ENCODE measurements around the gene OSBPL1A.

The OSBPL1A gene

DNA sequence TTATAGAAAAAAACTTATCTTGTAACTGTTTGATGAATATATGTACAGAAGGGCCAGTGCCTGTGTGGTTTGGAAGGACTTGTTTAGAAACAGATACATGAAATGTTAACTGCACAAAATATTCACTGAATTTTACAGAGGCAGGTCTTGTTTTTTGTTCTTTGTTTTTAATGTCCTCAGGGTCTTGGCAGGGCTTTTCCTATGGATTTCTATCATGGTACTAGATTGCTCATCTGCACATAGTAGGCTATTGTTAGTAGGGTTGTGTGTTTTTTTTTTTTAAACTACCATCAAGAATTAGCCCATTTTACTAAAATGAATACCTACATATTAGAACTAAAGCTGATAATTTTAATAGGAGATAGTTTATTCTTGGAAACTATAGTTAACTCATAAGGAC lies 255.2 kb downstream of the OSBPL1A start:
- DNase-seq = no peak
- Mint-ChIP-seq H3K36me3 (ENCODE audit: insufficient read depth) (peaks cover 4% of the 10 kb centered on the region), H3K27ac (no peak overlapping the region), H3K4me3 (no peak overlapping the region), H3K9me3 (no peaks in the 10 kb centered on the region), H3K4me1 (ENCODE audit: low read depth in 2 of 2) (peaks cover 12 to 20% of the 10 kb centered on the region in 2 donors), H3K27me3 (peaks cover 49 to 51% of the 10 kb centered on the region in 2 donors)
- no peak for ATAC-seq (replicated peaks)

GRCh38 chr18:24140697-24141096 lies 256.9 kb downstream of the OSBPL1A start:
- peaks cover 37 to 43% of the 10 kb centered on the region in 2 donors for H3K27me3 Mint-ChIP-seq
- no peak overlapping the region for H3K27ac Mint-ChIP-seq
- H3K4me3 Mint-ChIP-seq = no peak overlapping the region
- H3K4me1 Mint-ChIP-seq (ENCODE audit: low read depth in 2 of 2) = peaks cover 19 to 30% of the 10 kb centered on the region in 2 donors
- ATAC-seq (replicated peaks) = no peak
- H3K36me3 Mint-ChIP-seq (ENCODE audit: insufficient read depth) = peaks cover 4% of the 10 kb centered on the region
- no peaks in the 10 kb centered on the region for H3K9me3 Mint-ChIP-seq
- no peak for DNase-seq

DNA sequence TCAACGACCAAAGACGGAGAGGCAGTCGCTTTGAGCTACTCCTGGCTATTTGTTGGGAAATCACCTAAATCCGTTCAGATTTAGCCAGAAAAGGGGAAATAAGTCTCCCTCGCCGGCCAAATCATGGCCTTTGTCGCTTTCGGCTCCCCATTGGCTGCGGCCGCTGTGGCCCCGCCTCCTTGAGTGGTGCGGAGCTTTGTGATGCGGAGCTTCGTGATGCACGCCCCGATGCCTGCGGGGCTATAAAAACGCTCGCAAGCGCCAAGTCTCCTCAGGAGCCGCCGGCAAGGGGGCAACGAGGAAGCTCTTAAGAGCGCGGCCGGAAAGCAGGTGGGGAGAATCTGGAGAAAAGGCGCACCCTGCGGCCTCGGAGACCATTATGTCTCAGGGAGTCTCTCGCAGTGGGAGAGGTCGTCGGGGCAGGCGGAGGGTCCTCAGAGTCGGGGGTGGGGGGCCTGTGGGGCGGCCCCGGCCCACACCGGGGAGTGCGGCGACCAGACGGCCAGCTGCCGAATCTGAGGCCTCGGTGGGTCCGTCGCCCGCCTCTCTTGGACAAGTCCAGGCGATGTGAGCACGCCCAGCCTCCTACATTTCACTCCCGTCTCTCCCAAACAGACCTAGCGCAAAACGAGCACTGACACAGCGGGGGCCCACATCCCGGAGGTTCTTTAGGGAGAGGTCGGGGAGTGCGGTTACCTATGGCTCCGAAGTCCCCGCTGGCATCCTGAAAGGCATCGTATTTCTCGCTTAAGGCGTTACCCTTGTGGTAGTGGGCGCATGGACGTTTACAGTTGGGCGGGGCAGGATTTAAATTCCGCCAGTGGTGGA lies 258.6 kb downstream of the OSBPL1A start, which contains the start of gene CABYR:
CABYR (plus strand) TSS at position 274 of the 828 bp plus-strand sequence. CDS start 4,053 bp downstream, outside the sequence.
- Mint-ChIP-seq H3K36me3 (ENCODE audit: insufficient read depth) (peaks cover 20% of the 10 kb centered on the region), H3K4me1 (ENCODE audit: low read depth in 2 of 2) (peaks cover 19 to 30% of the 10 kb centered on the region in 2 donors), H3K9me3 (no peaks in the 10 kb centered on the region), H3K4me3 (peak within 1 kb of the TSS; percentile 93 to 94), H3K27ac (peak within 1 kb of the TSS; percentile 73 to 92), H3K27me3 (peaks cover 22 to 27% of the 10 kb centered on the region in 2 donors)
- ATAC-seq (replicated peaks) = peak; percentile 93
- DNase-seq = peak; percentile 58 to 64 (median 60)

DNA sequence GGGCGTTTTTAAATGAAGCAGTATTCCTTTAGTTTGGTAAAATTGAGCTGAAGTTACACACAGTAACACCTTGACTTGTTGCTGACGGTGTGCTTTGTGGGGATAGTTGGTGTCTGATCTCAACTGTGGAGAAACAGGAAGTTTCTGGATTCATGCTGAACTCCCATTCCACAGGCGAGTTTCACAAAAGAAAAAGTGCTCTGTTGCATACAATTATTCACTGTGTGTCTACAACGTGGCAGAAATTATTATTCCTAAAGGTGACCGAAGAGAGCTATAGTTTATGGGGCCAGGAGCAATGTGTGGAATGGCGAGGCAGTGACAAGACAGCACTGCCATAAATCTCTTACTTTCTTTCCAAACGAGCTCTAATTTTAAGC lies 259.2 kb downstream of the OSBPL1A start:
- Mint-ChIP-seq H3K36me3 (ENCODE audit: insufficient read depth) (peaks cover 26% of the 10 kb centered on the region), H3K4me1 (ENCODE audit: low read depth in 2 of 2) (peaks cover 19 to 30% of the 10 kb centered on the region in 2 donors), H3K27ac (peak overlapping the region; percentile 73 to 92), H3K27me3 (peaks cover 18 to 25% of the 10 kb centered on the region in 2 donors), H3K9me3 (no peaks in the 10 kb centered on the region), H3K4me3 (peak overlapping the region; percentile 93 to 94)
- no peak for DNase-seq
- ATAC-seq (replicated peaks) = no peak

GRCh38 chr18:24136967-24137373 lies 260.7 kb downstream of the OSBPL1A start:
- Mint-ChIP-seq H3K36me3 (ENCODE audit: insufficient read depth) (peaks cover 40% of the 10 kb centered on the region), H3K4me1 (ENCODE audit: low read depth in 2 of 2) (peaks cover 19 to 30% of the 10 kb centered on the region in 2 donors), H3K4me3 (peak overlapping the region in 1 of 2 donors; percentile 8), H3K9me3 (no peaks in the 10 kb centered on the region), H3K27me3 (peaks cover 18 to 19% of the 10 kb centered on the region in 2 donors), H3K27ac (peak overlapping the region; percentile 42 to 82)
- ATAC-seq (replicated peaks) (no peak), DNase-seq (no peak)

GRCh38 chr18:24130494-24130893 lies 267.1 kb downstream of the OSBPL1A start:
- no peaks in the 10 kb centered on the region for H3K9me3 Mint-ChIP-seq
- no peak overlapping the region for H3K4me3 Mint-ChIP-seq
- peaks cover 95% of the 10 kb centered on the region for H3K36me3 Mint-ChIP-seq (ENCODE audit: insufficient read depth)
- H3K27me3 Mint-ChIP-seq = no peaks in the 10 kb centered on the region
- DNase-seq (no peak), ATAC-seq (replicated peaks) (no peak)
- H3K4me1 Mint-ChIP-seq (ENCODE audit: low read depth in 2 of 2) = peaks cover 1% of the 10 kb centered on the region in 2 donors
- H3K27ac Mint-ChIP-seq = no peak overlapping the region

- Mint-ChIP-seq H3K9me3 (no peaks in the 10 kb centered on the region), H3K27me3 (no peaks in the 10 kb centered on the region), H3K4me1 (ENCODE audit: low read depth in 2 of 2) (peaks cover 1 to 4% of the 10 kb centered on the region in 2 donors), H3K36me3 (ENCODE audit: insufficient read depth) (peaks cover 96% of the 10 kb centered on the region), H3K27ac (peak overlapping the region; percentile 21 to 38), H3K4me3 (no peak overlapping the region)
- DNase-seq (no peak), ATAC-seq (replicated peaks) (no peak)
Observed at GRCh38 chr18:24128700-24129099, 268.9 kb downstream of the OSBPL1A start.

GRCh38 chr18:24127735-24128134 lies 269.9 kb downstream of the OSBPL1A start:
- DNase-seq (no peak), ATAC-seq (replicated peaks) (no peak)
- Mint-ChIP-seq H3K36me3 (ENCODE audit: insufficient read depth) (peaks cover 96% of the 10 kb centered on the region), H3K9me3 (no peaks in the 10 kb centered on the region), H3K4me1 (ENCODE audit: low read depth in 2 of 2) (peaks cover 1 to 4% of the 10 kb centered on the region in 2 donors), H3K27me3 (no peaks in the 10 kb centered on the region), H3K4me3 (no peak overlapping the region), H3K27ac (peak overlapping the region; percentile 3 to 21)

- Mint-ChIP-seq H3K27me3 (no peaks in the 10 kb centered on the region), H3K4me1 (ENCODE audit: low read depth in 2 of 2) (peaks cover 1 to 4% of the 10 kb centered on the region in 2 donors), H3K9me3 (no peaks in the 10 kb centered on the region), H3K36me3 (ENCODE audit: insufficient read depth) (peaks cover 96% of the 10 kb centered on the region), H3K4me3 (no peak overlapping the region), H3K27ac (no peak overlapping the region)
- no peak for DNase-seq
- no peak for ATAC-seq (replicated peaks)
Observed at GRCh38 chr18:24126155-24126961, 271.3 kb downstream of the OSBPL1A start.

DNA sequence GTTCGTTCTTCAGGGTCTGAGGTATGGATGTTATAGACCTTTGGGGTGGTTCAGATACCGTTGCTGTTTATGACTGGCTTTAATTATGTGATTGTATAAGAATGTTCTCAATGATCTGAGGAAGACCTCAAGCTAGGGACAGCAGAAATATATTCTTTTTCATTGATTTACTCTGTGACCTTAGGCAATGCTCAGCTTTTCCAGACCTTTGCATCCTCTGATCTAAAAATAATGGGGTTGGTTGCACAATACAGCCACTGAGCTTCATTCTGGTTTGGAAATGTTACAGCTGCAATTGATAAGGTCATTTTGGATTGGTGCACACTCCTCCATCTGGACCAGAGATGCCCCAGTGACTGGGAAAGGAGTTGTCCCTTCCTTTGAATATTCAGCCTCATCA lies 276.0 kb downstream of the OSBPL1A start:
- Mint-ChIP-seq H3K36me3 (ENCODE audit: insufficient read depth) (peaks cover 95% of the 10 kb centered on the region), H3K4me1 (ENCODE audit: low read depth in 2 of 2) (peaks cover 0 to 4% of the 10 kb centered on the region in 2 donors), H3K4me3 (no peak overlapping the region), H3K27me3 (no peaks in the 10 kb centered on the region), H3K9me3 (no peaks in the 10 kb centered on the region), H3K27ac (peak overlapping the region in 1 of 2 donors; percentile 60)
- DNase-seq = no peak
- no peak for ATAC-seq (replicated peaks)

DNA sequence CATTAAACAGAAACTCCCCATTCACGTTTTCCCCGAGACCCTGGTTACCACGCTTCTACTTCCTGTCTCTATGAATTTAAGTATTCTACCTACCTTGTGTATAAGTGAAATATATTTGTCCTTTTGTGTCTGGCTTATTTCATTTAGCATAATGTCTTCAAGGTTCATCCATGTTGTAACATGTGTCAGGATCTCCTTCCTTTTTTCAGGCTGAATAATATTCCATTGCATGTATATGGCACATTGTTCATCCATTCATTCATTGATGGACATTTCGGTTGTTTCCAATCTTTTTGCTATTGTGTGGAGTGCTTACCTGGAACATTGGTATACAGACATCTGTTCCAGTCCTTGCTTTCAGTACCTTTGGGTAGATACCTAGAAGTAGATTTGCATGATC lies 276.9 kb downstream of the OSBPL1A start:
- ATAC-seq (replicated peaks) (no peak), DNase-seq (no peak)
- Mint-ChIP-seq H3K4me3 (no peak overlapping the region), H3K27ac (peak overlapping the region in 1 of 2 donors; percentile 30), H3K4me1 (ENCODE audit: low read depth in 2 of 2) (peaks cover 1 to 8% of the 10 kb centered on the region in 2 donors), H3K9me3 (no peaks in the 10 kb centered on the region), H3K36me3 (ENCODE audit: insufficient read depth) (peaks cover 95% of the 10 kb centered on the region), H3K27me3 (no peaks in the 10 kb centered on the region)

DNA sequence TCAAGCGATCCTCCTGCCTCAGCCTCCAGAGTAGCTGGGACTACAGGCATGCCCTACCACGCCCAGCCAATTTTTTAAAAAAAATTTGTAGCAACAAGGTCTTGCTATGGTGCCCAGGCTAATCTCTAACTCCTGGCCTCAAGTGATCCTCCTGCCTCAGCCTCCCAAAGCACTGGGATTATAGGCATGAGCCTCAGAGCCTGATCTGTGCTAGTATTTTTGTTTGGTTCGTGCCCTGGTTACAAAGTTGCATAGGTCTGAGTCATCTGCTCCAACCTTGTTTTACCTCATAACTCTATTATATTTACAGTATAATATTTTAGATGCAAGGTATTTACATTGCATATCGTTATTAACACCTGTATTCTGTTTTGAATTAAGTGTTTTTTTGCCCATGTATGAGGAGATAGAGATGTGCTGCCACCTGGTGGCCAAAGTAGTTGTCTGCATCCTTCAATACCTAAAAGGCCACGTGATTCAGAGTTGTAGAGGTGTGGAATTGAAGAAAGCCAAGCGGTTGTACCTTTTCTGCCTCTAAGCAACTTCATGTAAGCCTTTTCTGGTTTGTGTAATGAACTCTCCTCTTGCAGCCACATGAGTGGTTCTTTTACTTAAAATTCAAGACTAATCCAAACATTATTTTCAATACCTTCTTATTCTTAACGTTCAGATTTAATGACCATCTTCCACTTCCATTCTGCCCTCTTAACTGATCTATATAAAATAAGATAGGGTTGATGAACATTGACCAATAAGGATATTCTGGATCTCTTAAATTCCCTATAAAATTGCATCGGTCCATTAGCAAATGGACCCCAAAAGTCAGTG lies 278.7 kb downstream of the OSBPL1A start:
- H3K27ac Mint-ChIP-seq = peak overlapping the region in 1 of 2 donors; percentile 82
- peaks cover 16 to 17% of the 10 kb centered on the region in 2 donors for H3K4me1 Mint-ChIP-seq (ENCODE audit: low read depth in 2 of 2)

GRCh38 chr18:24115628-24116027 lies 282.0 kb downstream of the OSBPL1A start:
- H3K4me1 Mint-ChIP-seq (ENCODE audit: low read depth in 2 of 2) = peaks cover 30 to 36% of the 10 kb centered on the region in 2 donors
- H3K27me3 Mint-ChIP-seq = no peaks in the 10 kb centered on the region
- ATAC-seq (replicated peaks) (no peak), DNase-seq (no peak)
- H3K4me3 Mint-ChIP-seq = no peak overlapping the region
- peak overlapping the region; percentile 83 for H3K27ac Mint-ChIP-seq
- H3K36me3 Mint-ChIP-seq (ENCODE audit: insufficient read depth) = peaks cover 72% of the 10 kb centered on the region
- H3K9me3 Mint-ChIP-seq = no peaks in the 10 kb centered on the region

More for the DNA sequence above, 278.7 kb downstream of the OSBPL1A start:
- H3K9me3 Mint-ChIP-seq = no peaks in the 10 kb centered on the region
- H3K36me3 Mint-ChIP-seq (ENCODE audit: insufficient read depth) = peaks cover 93% of the 10 kb centered on the region
- no peak overlapping the region for H3K4me3 Mint-ChIP-seq
- ATAC-seq (replicated peaks) = peak; percentile 91
- DNase-seq = peak; percentile 73 to 74 (median 74)
- no peaks in the 10 kb centered on the region for H3K27me3 Mint-ChIP-seq
